Osteoblast (primary cell): ENCODE results near the gene NATD1. TPM values are rescaled to one million over a fixed set of nuclear protein-coding genes. Genes with fewer than 3 reads are reported as not detected.

Experiments
- DNase-seq: peaks from one replicate; pipeline ENCODE4 v3.0.0; 2011; ENCODE audit warnings: low spot score, mixed read lengths; ENCODE audit not compliant: insufficient read length; ENCODE audit errors: missing footprints
- H2AFZ ChIP-seq: 2 replicates; pipeline ENCODE4 v1.6.0; 2011; ENCODE audit warnings: mild to moderate bottlenecking, low read length
- H3K27ac ChIP-seq: 2 replicates; pipeline ENCODE4 v1.5.1; 2011; ENCODE audit warnings: mild to moderate bottlenecking, low read depth, low read length, moderate library complexity
- H3K27me3 ChIP-seq: 2 replicates; pipeline ENCODE4 v1.6.0; 2012; ENCODE audit warnings: mild to moderate bottlenecking, control low read depth, inconsistent platforms, low read length, moderate library complexity; ENCODE audit not compliant: insufficient read depth
- H3K36me3 ChIP-seq: 2 replicates; pipeline ENCODE4 v1.5.1; 2011; ENCODE audit warnings: mild to moderate bottlenecking, low read length, control low read depth, moderate library complexity; ENCODE audit not compliant: insufficient read depth
- H3K4me1 ChIP-seq: 2 replicates; pipeline ENCODE4 v1.5.1; 2011; ENCODE audit warnings: mild to moderate bottlenecking, low read length, control low read depth, moderate library complexity; ENCODE audit not compliant: insufficient read depth
- H3K4me2 ChIP-seq: 2 replicates; pipeline ENCODE4 v1.6.0; 2011; ENCODE audit warnings: mild to moderate bottlenecking, low read length; ENCODE audit not compliant: insufficient read depth
- H3K4me3 ChIP-seq: fragments of 200-600 bp; sonication (generic); 3 replicates; pipeline ENCODE4 v1.5.1; 2012; ENCODE audit warnings: mild to moderate bottlenecking, low read length, inconsistent platforms; ENCODE audit not compliant: insufficient read depth
- H3K79me2 ChIP-seq: 2 replicates; pipeline ENCODE4 v1.6.0; 2012; ENCODE audit warnings: mild to moderate bottlenecking, low read length, control low read depth, inconsistent platforms; ENCODE audit not compliant: insufficient read depth
- H3K9me3 ChIP-seq: 2 replicates; pipeline ENCODE4 v1.5.1; 2011; ENCODE audit warnings: low read depth, low read length, control low read depth
- H4K20me1 ChIP-seq: 2 replicates; pipeline ENCODE4 v1.6.0; 2012; ENCODE audit warnings: mild to moderate bottlenecking, low read length, control low read depth; ENCODE audit not compliant: insufficient read depth
- CTCF ChIP-seq: IDR thresholded peaks from 2 replicates; pipeline ENCODE4 v1.5.1; 2011; ENCODE audit warnings: mild to moderate bottlenecking, low read depth, low read length, moderate library complexity; ENCODE audit errors: extremely low read depth
- total RNA-seq: library from RNA; depleted of rRNA; stranded (reverse); fragments of >200 nt; gene quantifications from 2 replicates; pipeline ENCODE4 v1.2.3, GENCODE V29; 2012

The NATD1 gene
- total RNA-seq = 13.0 and 15.2 TPM in 2 replicates

DNA sequence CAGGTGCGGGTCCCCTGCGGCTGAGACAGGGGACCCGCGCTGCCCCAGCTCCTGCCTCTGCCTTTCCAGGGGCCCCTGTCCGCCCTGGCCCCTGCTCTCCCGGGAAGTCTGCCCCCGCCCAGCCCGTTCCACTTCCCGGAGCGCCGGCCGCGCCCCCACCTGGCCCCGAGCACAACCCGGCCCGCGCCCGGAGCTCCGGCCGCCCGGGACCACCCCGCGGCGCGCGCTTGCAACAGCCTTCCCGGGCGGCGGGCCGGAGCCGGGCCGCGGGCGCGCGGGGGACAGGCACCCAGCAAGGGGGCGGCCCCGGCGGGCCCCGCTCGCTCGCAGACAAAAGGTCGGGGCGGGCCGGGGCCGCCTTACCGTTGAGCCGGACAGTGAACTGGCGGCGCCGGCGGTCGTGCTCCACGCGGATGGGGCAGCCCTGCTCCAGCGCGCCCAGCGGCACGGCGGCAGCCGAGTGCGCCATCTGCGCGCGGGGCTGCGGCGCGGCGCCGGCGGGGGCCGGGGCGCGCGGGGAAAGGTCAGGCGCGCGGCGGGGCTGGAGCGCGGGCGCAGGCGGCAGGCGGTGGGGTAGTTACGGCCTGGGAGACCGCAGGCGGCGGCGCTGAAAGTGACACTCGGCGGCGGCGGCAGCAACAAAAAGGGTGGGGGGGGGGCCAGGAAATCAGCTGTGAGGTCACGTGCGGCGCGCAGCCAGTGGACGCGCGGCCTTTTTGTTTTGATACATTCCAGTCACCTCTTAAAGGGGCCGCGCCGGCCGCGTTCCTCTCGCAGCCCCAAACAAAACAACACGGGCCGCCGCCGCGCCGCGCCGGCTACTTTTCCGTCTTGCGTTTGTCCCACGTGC is at the start of gene NATD1:
TSS of gene NATD1 (minus strand) at position 615 of the 850 bp plus-strand sequence. CDS start at position 469, 146 bp downstream.
- TF ChIP-seq CTCF = no peak
- H3K4me2 ChIP-seq = peak within 1 kb of the TSS; percentile 94
- peaks cover 10% of the 10 kb centered on the region for H4K20me1 ChIP-seq
- peak; percentile 98 for DNase-seq
- H3K27me3 ChIP-seq = no peaks in the 10 kb centered on the region
- H3K79me2 ChIP-seq = no peaks in the 10 kb centered on the region
- H3K9me3 ChIP-seq = no peaks in the 10 kb centered on the region
- peak within 1 kb of the TSS; percentile 75 for H3K4me3 ChIP-seq
- peak within 1 kb of the TSS; percentile 92 for H2AFZ ChIP-seq
- no peak within 1 kb of the TSS for H3K27ac ChIP-seq
- peaks cover 16% of the 10 kb centered on the region for H3K4me1 ChIP-seq
- H3K36me3 ChIP-seq = no peaks in the 10 kb centered on the region

DNA sequence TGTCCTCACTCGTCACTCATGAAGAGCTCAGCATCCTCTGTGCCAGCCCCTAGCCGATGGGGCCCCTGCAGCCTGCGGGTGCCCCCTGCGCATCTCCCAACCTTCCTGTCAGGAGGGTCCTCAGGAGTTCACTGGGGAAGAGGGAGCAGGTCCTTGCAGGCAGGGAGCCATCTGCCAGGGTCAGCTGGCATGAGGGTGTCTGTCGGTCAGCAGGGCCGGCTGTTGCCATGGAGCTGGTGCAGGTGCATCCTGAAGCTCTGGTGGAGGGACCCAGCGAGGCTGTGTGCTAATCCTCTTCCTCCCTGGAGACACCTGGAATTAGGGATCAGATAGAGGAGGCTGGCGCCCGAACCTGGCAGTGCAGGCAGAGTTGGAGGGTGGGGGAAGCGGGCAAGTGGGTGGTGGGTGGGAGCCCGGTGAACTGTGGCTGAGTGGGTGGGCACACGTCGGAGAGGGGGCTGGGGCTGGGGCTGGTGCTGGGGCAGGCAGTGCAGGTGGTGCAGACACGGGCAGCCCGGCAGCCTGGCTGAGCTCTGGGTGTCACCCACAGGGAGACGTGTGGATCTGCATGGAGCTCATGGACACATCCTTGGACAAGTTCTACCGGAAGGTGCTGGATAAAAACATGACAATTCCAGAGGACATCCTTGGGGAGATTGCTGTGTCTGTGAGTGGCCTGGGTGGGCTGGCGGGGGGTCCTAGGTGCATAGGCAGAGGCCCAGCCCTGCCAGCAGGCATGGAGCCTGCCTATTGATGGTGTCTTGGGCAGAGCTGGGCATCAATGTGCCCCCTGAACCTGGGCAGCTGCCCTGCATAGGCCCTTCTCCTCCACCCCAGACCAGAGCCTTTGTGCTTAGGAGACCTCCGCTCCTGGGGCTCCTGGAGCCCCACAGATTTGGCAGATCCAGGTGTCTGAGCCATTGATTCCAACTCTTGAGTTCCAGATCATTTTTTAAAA is 48.7 kb upstream of the NATD1 start:
- Histone ChIP-seq H3K27me3 (no peaks in the 10 kb centered on the region), H3K9me3 (no peaks in the 10 kb centered on the region), H3K4me2 (no peak overlapping the region), H3K79me2 (peaks cover 79% of the 10 kb centered on the region), H3K4me1 (no peaks in the 10 kb centered on the region), H3K4me3 (no peak overlapping the region), H4K20me1 (peaks cover 63% of the 10 kb centered on the region), H2AFZ (no peak overlapping the region), H3K36me3 (peaks cover 83% of the 10 kb centered on the region), H3K27ac (no peak overlapping the region)
- DNase-seq = peak; percentile 61
- no peak for TF ChIP-seq CTCF

GRCh38 chr17:21300601-21301571 is 47.7 kb upstream of the NATD1 start:
- Histone ChIP-seq H3K9me3 (no peaks in the 10 kb centered on the region), H2AFZ (no peak overlapping the region), H4K20me1 (peaks cover 73% of the 10 kb centered on the region), H3K79me2 (peaks cover 89% of the 10 kb centered on the region), H3K4me2 (no peak overlapping the region), H3K4me1 (peaks cover 5% of the 10 kb centered on the region), H3K27me3 (no peaks in the 10 kb centered on the region), H3K27ac (no peak overlapping the region), H3K4me3 (no peak overlapping the region), H3K36me3 (peaks cover 73% of the 10 kb centered on the region)
- no peak for TF ChIP-seq CTCF
- peak; percentile 76 for DNase-seq
